SH-SY5Y (cell line): ENCODE data around the gene SLC6A4.

Experiments
- GATA2 ChIP-seq: IDR thresholded peaks from 2 replicates; pipeline ENCODE4 v1.6.1; 2011; ENCODE audit warnings: mild to moderate bottlenecking, low read depth, low read length
- GATA3 ChIP-seq: IDR thresholded peaks from 2 replicates; pipeline ENCODE4 v1.6.1; 2011; ENCODE audit warnings: low read depth, mild to moderate bottlenecking, low read length, moderate library complexity

DNA sequence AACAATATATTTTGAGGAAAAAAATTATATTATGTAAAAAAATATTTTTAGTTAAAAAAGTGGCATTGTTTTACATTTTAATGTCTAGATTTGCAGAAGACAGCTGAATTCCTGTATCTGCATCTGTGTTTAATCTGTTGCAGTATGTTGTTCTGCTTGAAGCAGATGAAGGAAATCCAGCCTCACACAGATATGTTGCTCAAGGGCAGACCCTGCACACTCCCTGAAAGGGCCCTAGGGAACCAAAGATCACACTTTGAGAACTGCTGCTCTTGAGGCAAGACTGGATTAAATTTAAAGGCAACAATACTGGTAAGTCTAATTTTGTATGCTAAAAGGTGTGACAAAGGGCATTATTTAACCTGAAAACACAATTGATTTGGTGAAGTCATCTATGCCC is 16.4 kb upstream of the SLC6A4 start:
- TF ChIP-seq GATA2 (no peak), GATA3 (no peak)
